Glomerular visceral epithelial cell (primary cell): Measurements from ENCODE around the gene KRTAP10-9.
"Not testable (repeated sequence)": the region's sequence is repeated elsewhere in the genome, so short reads cannot be mapped to it uniquely, and the experiment has no call there.

Experiments
- DNase-seq: peaks from one replicate; pipeline ENCODE4 v3.0.0-alpha.2; 2016; ENCODE audit errors: extremely low spot score

KRTAP10-9 gene

GRCh38 chr21:44595524-44595923, 31.4 kb upstream of the KRTAP10-9 start:
- no peak for DNase-seq

GRCh38 chr21:44596068-44596725, 30.7 kb upstream of the KRTAP10-9 start:
- DNase-seq: peak; percentile 15

GRCh38 chr21:44598061-44598460, 28.8 kb upstream of the KRTAP10-9 start:
- no peak for DNase-seq

- no peak for DNase-seq
These were observed 27.4 kb upstream of the KRTAP10-9 start for GRCh38 chr21:44599264-44600029.

GRCh38 chr21:44600118-44600978, 26.5 kb upstream of the KRTAP10-9 start, which contains the start of gene KRTAP10-7:
Gene KRTAP10-7 (plus strand): TSS chr21:44600597. CDS start chr21:44600622, 25 bp downstream.
- DNase-seq: not testable (repeated sequence)

- not testable (repeated sequence) for DNase-seq
These were observed 25.8 kb upstream of the KRTAP10-9 start for GRCh38 chr21:44601091-44601490.

GRCh38 chr21:44601596-44602462, 25.1 kb upstream of the KRTAP10-9 start:
- no peak for DNase-seq

- no peak for DNase-seq
These were observed 24.4 kb upstream of the KRTAP10-9 start for GRCh38 chr21:44602463-44602850.

- no peak for DNase-seq
These were observed 23.6 kb upstream of the KRTAP10-9 start for GRCh38 chr21:44603109-44603875.

- no peak for DNase-seq
These were observed 23.0 kb upstream of the KRTAP10-9 start for GRCh38 chr21:44603911-44604310.

GRCh38 chr21:44606495-44606894, 20.4 kb upstream of the KRTAP10-9 start:
- no peak for DNase-seq

GRCh38 chr21:44609193-44609592, 17.7 kb upstream of the KRTAP10-9 start:
- no peak for DNase-seq

GRCh38 chr21:44610157-44610843, 16.6 kb upstream of the KRTAP10-9 start:
- not testable (repeated sequence) for DNase-seq

- no peak for DNase-seq
These were observed 15.3 kb upstream of the KRTAP10-9 start for GRCh38 chr21:44611551-44611950.

- no peak for DNase-seq
These were observed 14.8 kb upstream of the KRTAP10-9 start, which contains the start of gene KRTAP10-8 for GRCh38 chr21:44612029-44612486. Gene KRTAP10-8 (plus strand): TSS chr21:44612079. CDS start chr21:44612101, 22 bp downstream.

- DNase-seq: no peak
These were observed 14.1 kb upstream of the KRTAP10-9 start for GRCh38 chr21:44612669-44613229.

- no peak for DNase-seq
These were observed 13.3 kb upstream of the KRTAP10-9 start for GRCh38 chr21:44613386-44614155.

- no peak for DNase-seq
These were observed 12.7 kb upstream of the KRTAP10-9 start for GRCh38 chr21:44614161-44614631.
